22Rv1 (cell line): Measurements from ENCODE around the gene RTKN.

Experiments
- ZFX ChIP-seq: fragments of 450-650 bp; IDR thresholded peaks from 2 replicates; pipeline ENCODE4 v1.6.1; 2017; ENCODE audit warnings: antibody characterized with exemption, borderline replicate concordance
- TF ChIP-seq, protein P1 (sequence below): fragments of 450-650 bp; IDR thresholded peaks from 2 replicates; pipeline ENCODE4 v1.5.1; 2017; ENCODE audit warnings: mild to moderate bottlenecking

DNA sequence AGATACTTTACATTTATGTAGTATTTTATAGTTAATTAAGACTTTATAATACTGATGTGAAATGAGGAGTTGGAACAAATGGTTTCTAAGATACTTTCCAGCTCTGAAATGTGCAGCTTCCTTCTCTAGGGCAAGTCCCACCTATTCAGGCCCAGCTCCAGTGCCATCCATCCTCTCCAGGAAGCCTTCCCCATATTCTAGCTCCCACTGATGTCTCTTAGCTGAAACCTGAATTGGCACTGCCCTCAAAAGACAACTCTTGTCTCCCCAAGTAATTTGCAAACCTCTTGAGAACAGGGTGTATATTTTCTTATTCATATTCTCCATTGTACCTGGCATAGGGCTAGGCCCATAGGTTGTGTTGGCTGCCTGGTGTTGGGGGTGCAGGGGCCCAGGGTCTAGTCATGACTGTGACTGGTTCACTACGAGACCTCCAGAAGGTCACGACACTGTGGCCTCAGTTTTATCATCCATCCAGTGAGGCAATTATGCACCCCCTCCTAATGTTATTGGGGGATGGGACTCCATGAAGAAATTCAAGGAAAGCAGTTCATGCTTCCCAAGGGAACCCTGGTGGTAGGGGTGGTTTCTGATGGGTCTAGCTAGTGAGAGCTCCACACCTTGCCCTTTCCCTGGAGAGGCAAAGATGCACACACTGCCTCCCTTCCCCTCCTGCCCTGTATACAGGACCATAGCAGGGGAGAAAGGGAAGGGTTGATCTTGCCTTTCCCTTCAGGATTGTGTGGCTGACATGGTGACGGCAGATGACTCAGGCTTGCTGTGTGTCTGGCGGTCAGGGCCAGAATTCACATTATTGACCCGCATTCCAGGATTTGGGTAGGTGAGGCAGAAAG is 17.4 kb downstream of the RTKN start:
- TF ChIP-seq, protein P1, sequence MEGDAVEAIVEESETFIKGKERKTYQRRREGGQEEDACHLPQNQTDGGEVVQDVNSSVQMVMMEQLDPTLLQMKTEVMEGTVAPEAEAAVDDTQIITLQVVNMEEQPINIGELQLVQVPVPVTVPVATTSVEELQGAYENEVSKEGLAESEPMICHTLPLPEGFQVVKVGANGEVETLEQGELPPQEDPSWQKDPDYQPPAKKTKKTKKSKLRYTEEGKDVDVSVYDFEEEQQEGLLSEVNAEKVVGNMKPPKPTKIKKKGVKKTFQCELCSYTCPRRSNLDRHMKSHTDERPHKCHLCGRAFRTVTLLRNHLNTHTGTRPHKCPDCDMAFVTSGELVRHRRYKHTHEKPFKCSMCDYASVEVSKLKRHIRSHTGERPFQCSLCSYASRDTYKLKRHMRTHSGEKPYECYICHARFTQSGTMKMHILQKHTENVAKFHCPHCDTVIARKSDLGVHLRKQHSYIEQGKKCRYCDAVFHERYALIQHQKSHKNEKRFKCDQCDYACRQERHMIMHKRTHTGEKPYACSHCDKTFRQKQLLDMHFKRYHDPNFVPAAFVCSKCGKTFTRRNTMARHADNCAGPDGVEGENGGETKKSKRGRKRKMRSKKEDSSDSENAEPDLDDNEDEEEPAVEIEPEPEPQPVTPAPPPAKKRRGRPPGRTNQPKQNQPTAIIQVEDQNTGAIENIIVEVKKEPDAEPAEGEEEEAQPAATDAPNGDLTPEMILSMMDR = no peak
- no peak for TF ChIP-seq ZFX
